GM21526 (cell line): Measurements from ENCODE around the gene GNAI1.

Source experiments
- ATAC-seq: cut with Tn5 transposase; IDR thresholded peaks from one replicate; pipeline ENCODE4 v1.9.1; 2021; ENCODE audit warnings: moderate library complexity; ENCODE audit not compliant: unreplicated experiment, low FRiP score

Gene GNAI1

GRCh38 chr7:80134536-80135308 is at the start of gene GNAI1:
Gene GNAI1 (plus strand): TSS chr7:80134831. CDS start chr7:80135161, 330 bp downstream.
- ATAC-seq, result no peak

- no peak for ATAC-seq
Measured at GRCh38 chr7:80087051-80087770, 47.4 kb upstream of the GNAI1 start.

GRCh38 chr7:80087771-80088170 is 46.9 kb upstream of the GNAI1 start:
- no peak for ATAC-seq

GRCh38 chr7:80088705-80089104 is 45.9 kb upstream of the GNAI1 start:
- ATAC-seq, result no peak

GRCh38 chr7:80089366-80089765 is 45.3 kb upstream of the GNAI1 start:
- ATAC-seq, result no peak

- no peak for ATAC-seq
Measured at GRCh38 chr7:80093349-80093748, 41.3 kb upstream of the GNAI1 start.

GRCh38 chr7:80095545-80095944 is 39.1 kb upstream of the GNAI1 start:
- no peak for ATAC-seq

GRCh38 chr7:80097756-80098155 is 36.9 kb upstream of the GNAI1 start:
- ATAC-seq, result no peak

- ATAC-seq, result no peak
Measured at GRCh38 chr7:80098795-80099194, 35.8 kb upstream of the GNAI1 start.

GRCh38 chr7:80100254-80100653 is 34.4 kb upstream of the GNAI1 start:
- no peak for ATAC-seq

- no peak for ATAC-seq
Measured at GRCh38 chr7:80105701-80106408, 28.8 kb upstream of the GNAI1 start.

- no peak for ATAC-seq
Measured at GRCh38 chr7:80106498-80107113, 28.0 kb upstream of the GNAI1 start.

GRCh38 chr7:80107278-80107677 is 27.4 kb upstream of the GNAI1 start:
- ATAC-seq, result no peak

GRCh38 chr7:80110376-80110775 is 24.3 kb upstream of the GNAI1 start:
- ATAC-seq, result no peak

- ATAC-seq, result no peak
Measured at GRCh38 chr7:80114159-80114558, 20.5 kb upstream of the GNAI1 start.

GRCh38 chr7:80124526-80125264 is 9.9 kb upstream of the GNAI1 start:
- ATAC-seq, result no peak

GRCh38 chr7:80127412-80128160 is 7.0 kb upstream of the GNAI1 start:
- no peak for ATAC-seq

- ATAC-seq, result no peak
Measured at GRCh38 chr7:80128918-80129317, 5.7 kb upstream of the GNAI1 start.

- ATAC-seq, result no peak
Measured at GRCh38 chr7:80129785-80130184, 4.8 kb upstream of the GNAI1 start.
